Measurements from ENCODE around the gene DSP. TPM values are rescaled to one million over a fixed set of nuclear protein-coding genes. Genes with fewer than 3 reads are reported as not detected.

The DSP gene
- total RNA-seq, 2 experiments from 2014 or later = 0.06 TPM; not detected in 1

- H3K9me2 ChIP-seq (ENCODE audit: insufficient read depth, low read length) = no peaks in the 10 kb centered on the region
- no peaks in the 10 kb centered on the region for H4K20me1 ChIP-seq (ENCODE audit: insufficient read depth, low read length)
- H2AFZ ChIP-seq (ENCODE audit: low read length) = no peak overlapping the region
- TF ChIP-seq EZH2phosphoT487 (IDR thresholded peaks at IDR 0.05; ENCODE audit: borderline replicate concordance, low read depth, low read length) (no peak), CTCF (conservative IDR thresholded peaks at IDR 0.05; ENCODE audit: low read length) (no peak)
- H3K4me3 ChIP-seq (ENCODE audit: low read depth, low read length, poor library complexity, severe bottlenecking) = no peak overlapping the region
- ChIA-PET POLR2A (interaction anchor here (0.6 to 2.7 kb wide), 4 partner anchors 9 to 183 kb away, joined by 3 to 10 read pairs (median 4); no protein-coding TSS in a partner anchor), CTCF (ENCODE audit: unreplicated experiment) (no interaction called here)
- intact Hi-C loops (cut with micrococcal nuclease; ENCODE audit: unreplicated experiment) = no loop called here
- no peaks in the 10 kb centered on the region for H3K9me3 ChIP-seq (ENCODE audit: low read length)
- BruUV-seq (replicated peaks) = no TSS peak
- H3K36me3 ChIP-seq (ENCODE audit: insufficient read depth, low read length) = no peaks in the 10 kb centered on the region
- no peaks in the 10 kb centered on the region for H3K4me1 ChIP-seq (ENCODE audit: insufficient read depth, low read length, poor library complexity, severe bottlenecking)
- no peak overlapping the region for H3K27ac ChIP-seq (ENCODE audit: low read depth, low read length, poor library complexity, severe bottlenecking)
- no peak overlapping the region for H3K4me2 ChIP-seq (ENCODE audit: low read length)
- no peaks in the 10 kb centered on the region for H3K79me2 ChIP-seq (ENCODE audit: insufficient read depth, low read depth, low read length)
- no peak for DNase-seq (ENCODE audit: low spot score)
Measured at GRCh38 chr6:7580537-7580926, 39.1 kb downstream of the DSP start.

GRCh38 chr6:7580927-7581618 lies 39.6 kb downstream of the DSP start:
- BruUV-seq (replicated peaks) = no TSS peak
- Histone ChIP-seq H3K9me3 (ENCODE audit: low read length) (no peaks in the 10 kb centered on the region), H3K4me2 (ENCODE audit: low read length) (no peak overlapping the region), H3K4me3 (ENCODE audit: low read depth, low read length, poor library complexity, severe bottlenecking) (no peak overlapping the region), H3K36me3 (ENCODE audit: insufficient read depth, low read length) (no peaks in the 10 kb centered on the region), H3K9me2 (ENCODE audit: insufficient read depth, low read length) (no peaks in the 10 kb centered on the region), H3K4me1 (ENCODE audit: insufficient read depth, low read length, poor library complexity, severe bottlenecking) (no peaks in the 10 kb centered on the region), H3K79me2 (ENCODE audit: insufficient read depth, low read depth, low read length) (no peaks in the 10 kb centered on the region), H3K27ac (ENCODE audit: low read depth, low read length, poor library complexity, severe bottlenecking) (no peak overlapping the region), H4K20me1 (ENCODE audit: insufficient read depth, low read length) (no peaks in the 10 kb centered on the region), H2AFZ (ENCODE audit: low read length) (no peak overlapping the region)
- intact Hi-C loops (cut with micrococcal nuclease; ENCODE audit: unreplicated experiment) = no loop called here
- no peak for TF ChIP-seq CTCF (conservative IDR thresholded peaks at IDR 0.05; ENCODE audit: low read length)
- no peak for TF ChIP-seq EZH2phosphoT487 (IDR thresholded peaks at IDR 0.05; ENCODE audit: borderline replicate concordance, low read depth, low read length)
- no peak for DNase-seq (ENCODE audit: low spot score)
- CTCF ChIA-PET (ENCODE audit: unreplicated experiment) = no interaction called here
- POLR2A ChIA-PET = interaction anchor here (0.6 to 2.7 kb wide), 4 partner anchors 8 to 182 kb away, joined by 3 to 10 read pairs (median 5); no protein-coding TSS in a partner anchor

GRCh38 chr6:7585287-7585930 lies 43.9 kb downstream of the DSP start:
- no TSS peak for BruUV-seq (replicated peaks)
- TF ChIP-seq EZH2phosphoT487 (IDR thresholded peaks at IDR 0.05; ENCODE audit: borderline replicate concordance, low read depth, low read length) = no peak
- TF ChIP-seq CTCF (conservative IDR thresholded peaks at IDR 0.05; ENCODE audit: low read length) = no peak

More at GRCh38 chr6:7585287-7585930, 43.9 kb downstream of the DSP start:
- Histone ChIP-seq H2AFZ (ENCODE audit: low read length) (no peak overlapping the region), H3K27ac (ENCODE audit: low read depth, low read length, poor library complexity, severe bottlenecking) (no peak overlapping the region), H4K20me1 (ENCODE audit: insufficient read depth, low read length) (no peaks in the 10 kb centered on the region), H3K4me3 (ENCODE audit: low read depth, low read length, poor library complexity, severe bottlenecking) (no peak overlapping the region), H3K36me3 (ENCODE audit: insufficient read depth, low read length) (no peaks in the 10 kb centered on the region), H3K9me2 (ENCODE audit: insufficient read depth, low read length) (no peaks in the 10 kb centered on the region), H3K4me2 (ENCODE audit: low read length) (no peak overlapping the region), H3K4me1 (ENCODE audit: insufficient read depth, low read length, poor library complexity, severe bottlenecking) (peaks cover 5% of the 10 kb centered on the region), H3K79me2 (ENCODE audit: insufficient read depth, low read depth, low read length) (peaks cover 3% of the 10 kb centered on the region; the same call in 1 of the 2 replicates), H3K9me3 (ENCODE audit: low read length) (no peaks in the 10 kb centered on the region)
- intact Hi-C loops (cut with micrococcal nuclease; ENCODE audit: unreplicated experiment) = no loop called here
- ChIA-PET POLR2A (interaction anchor here (0.7 kb wide), 1 partner anchor 17 kb away, joined by 3 read pairs; no protein-coding TSS in a partner anchor), CTCF (ENCODE audit: unreplicated experiment) (no interaction called here)
- no peak for DNase-seq (ENCODE audit: low spot score)

Data from OCI-LY7 (cell line).